Measurements from ENCODE around the gene YPEL4. TPM values are rescaled to one million over a fixed set of nuclear protein-coding genes. Genes with fewer than 3 reads are reported as not detected.
"Not testable (repeated sequence)": the region's sequence is repeated elsewhere in the genome, so short reads cannot be mapped to it uniquely, and the experiment has no call there.

The YPEL4 gene
- total RNA-seq, 1 experiment from 2014 or later, result not detected

GRCh38 chr11:57652662-57653061 lies 3.0 kb upstream of the YPEL4 start:
- Histone ChIP-seq H3K9me3 (ENCODE audit: low read depth, low read length, poor library complexity, severe bottlenecking) (no peaks in the 10 kb centered on the region), H3K4me3 (ENCODE audit: low read depth, low read length, poor library complexity, severe bottlenecking) (no peak overlapping the region), H3K27ac (ENCODE audit: low read depth, low read length, poor library complexity, severe bottlenecking) (no peak overlapping the region), H3K27me3 (replicated peaks; ENCODE audit: insufficient read depth, low read depth, low read length, poor library complexity) (peaks cover 9% of the 10 kb centered on the region), H3K36me3 (ENCODE audit: insufficient read depth, low read length, poor library complexity, severe bottlenecking) (no peaks in the 10 kb centered on the region), H3K4me1 (ENCODE audit: insufficient read depth, low read length, poor library complexity, severe bottlenecking) (peaks cover 18% of the 10 kb centered on the region)
- TF ChIP-seq EZH2 (IDR thresholded peaks at IDR 0.05; ENCODE audit: borderline replicate concordance, low read depth, low read length, poor library complexity, severe bottlenecking) (no peak), CTCF (conservative IDR thresholded peaks at IDR 0.05; ENCODE audit: low read depth, low read length) (no peak)
- no peak for DNase-seq (ENCODE audit: low spot score)
- CTCF ChIA-PET, result no interaction called here
- intact Hi-C loops (cut with micrococcal nuclease; ENCODE audit: unreplicated experiment), result no loop called here
- BruUV-seq (replicated peaks), result no TSS peak
- POLR2A ChIA-PET (ENCODE audit: low non-redundant PET), result interaction anchor here (0.6 kb wide), 1 partner anchor 12 kb away, joined by 6 read pairs; no protein-coding TSS in a partner anchor

GRCh38 chr11:57652230-57652629 lies 2.5 kb upstream of the YPEL4 start:
- intact Hi-C loops (cut with micrococcal nuclease; ENCODE audit: unreplicated experiment); BruUV-seq (replicated peaks); H3K27ac ChIP-seq (ENCODE audit: low read depth, low read length, poor library complexity, severe bottlenecking); POLR2A ChIA-PET (ENCODE audit: low non-redundant PET); DNase-seq (ENCODE audit: low spot score); H3K4me3 ChIP-seq (ENCODE audit: low read depth, low read length, poor library complexity, severe bottlenecking); H3K36me3 ChIP-seq (ENCODE audit: insufficient read depth, low read length, poor library complexity, severe bottlenecking); H3K9me3 ChIP-seq (ENCODE audit: low read depth, low read length, poor library complexity, severe bottlenecking): not testable (repeated sequence)
- CTCF ChIA-PET, result interaction anchor here (0.6 kb wide), 1 partner anchor 19 kb away, joined by 3 read pairs; no protein-coding TSS in a partner anchor
- Histone ChIP-seq H3K27me3 (replicated peaks; ENCODE audit: insufficient read depth, low read depth, low read length, poor library complexity) (peaks cover 13% of the 10 kb centered on the region), H3K4me1 (ENCODE audit: insufficient read depth, low read length, poor library complexity, severe bottlenecking) (peaks cover 23% of the 10 kb centered on the region)

- Histone ChIP-seq H3K36me3 (ENCODE audit: insufficient read depth, low read length, poor library complexity, severe bottlenecking) (no peaks in the 10 kb centered on the region), H3K4me1 (ENCODE audit: insufficient read depth, low read length, poor library complexity, severe bottlenecking) (peaks cover 31% of the 10 kb centered on the region), H3K27me3 (replicated peaks; ENCODE audit: insufficient read depth, low read depth, low read length, poor library complexity) (peaks cover 19% of the 10 kb centered on the region), H3K27ac (ENCODE audit: low read depth, low read length, poor library complexity, severe bottlenecking) (no peak overlapping the region), H3K4me3 (ENCODE audit: low read depth, low read length, poor library complexity, severe bottlenecking) (no peak overlapping the region), H3K9me3 (ENCODE audit: low read depth, low read length, poor library complexity, severe bottlenecking) (no peaks in the 10 kb centered on the region)
- intact Hi-C loops (cut with micrococcal nuclease; ENCODE audit: unreplicated experiment), result no loop called here
- no TSS peak for BruUV-seq (replicated peaks)
- TF ChIP-seq EZH2 (IDR thresholded peaks at IDR 0.05; ENCODE audit: borderline replicate concordance, low read depth, low read length, poor library complexity, severe bottlenecking) (no peak), CTCF (conservative IDR thresholded peaks at IDR 0.05; ENCODE audit: low read depth, low read length) (no peak)
- POLR2A ChIA-PET (ENCODE audit: low non-redundant PET), result interaction anchor here (0.6 kb wide), 2 partner anchors 112 to 136 kb away, joined by 3 to 4 read pairs; no protein-coding TSS in a partner anchor
- DNase-seq (ENCODE audit: low spot score), result no peak
- CTCF ChIA-PET, result no interaction called here
Observed at GRCh38 chr11:57651408-57651807, 1.7 kb upstream of the YPEL4 start.

GRCh38 chr11:57650739-57651090 lies 1.0 kb upstream of the YPEL4 start:
- BruUV-seq (replicated peaks), result no TSS peak

More at GRCh38 chr11:57650739-57651090, 1.0 kb upstream of the YPEL4 start:
- intact Hi-C loops (cut with micrococcal nuclease; ENCODE audit: unreplicated experiment), result no loop called here
- Histone ChIP-seq H3K4me1 (ENCODE audit: insufficient read depth, low read length, poor library complexity, severe bottlenecking) (peaks cover 37% of the 10 kb centered on the region), H3K36me3 (ENCODE audit: insufficient read depth, low read length, poor library complexity, severe bottlenecking) (no peaks in the 10 kb centered on the region), H3K4me3 (ENCODE audit: low read depth, low read length, poor library complexity, severe bottlenecking) (no peak overlapping the region), H3K9me3 (ENCODE audit: low read depth, low read length, poor library complexity, severe bottlenecking) (no peaks in the 10 kb centered on the region), H3K27me3 (replicated peaks; ENCODE audit: insufficient read depth, low read depth, low read length, poor library complexity) (peaks cover 19% of the 10 kb centered on the region), H3K27ac (ENCODE audit: low read depth, low read length, poor library complexity, severe bottlenecking) (no peak overlapping the region)
- TF ChIP-seq EZH2 (IDR thresholded peaks at IDR 0.05; ENCODE audit: borderline replicate concordance, low read depth, low read length, poor library complexity, severe bottlenecking) (no peak), CTCF (conservative IDR thresholded peaks at IDR 0.05; ENCODE audit: low read depth, low read length) (no peak)
- DNase-seq (ENCODE audit: low spot score), result no peak
- CTCF ChIA-PET, result no interaction called here
- POLR2A ChIA-PET (ENCODE audit: low non-redundant PET), result interaction anchor here (0.6 kb wide), 1 partner anchor 135 kb away, joined by 3 read pairs; no protein-coding TSS in a partner anchor
